22Rv1 (cell line): ENCODE results near the gene KLHDC1.

Experiments
- CTCF ChIP-seq: fragments of 450-650 bp; IDR thresholded peaks from 2 replicates; pipeline ENCODE4 v1.5.1; 2017; ENCODE audit warnings: mild to moderate bottlenecking
- ZFX ChIP-seq: fragments of 450-650 bp; IDR thresholded peaks from 2 replicates; pipeline ENCODE4 v1.6.1; 2017; ENCODE audit warnings: antibody characterized with exemption, borderline replicate concordance

- no peak for TF ChIP-seq ZFX
- TF ChIP-seq CTCF: no peak
Measured at GRCh38 chr14:49691031-49691430, 1.9 kb upstream of the KLHDC1 start.
